ENCODE results near the gene PRR15.

DNA sequence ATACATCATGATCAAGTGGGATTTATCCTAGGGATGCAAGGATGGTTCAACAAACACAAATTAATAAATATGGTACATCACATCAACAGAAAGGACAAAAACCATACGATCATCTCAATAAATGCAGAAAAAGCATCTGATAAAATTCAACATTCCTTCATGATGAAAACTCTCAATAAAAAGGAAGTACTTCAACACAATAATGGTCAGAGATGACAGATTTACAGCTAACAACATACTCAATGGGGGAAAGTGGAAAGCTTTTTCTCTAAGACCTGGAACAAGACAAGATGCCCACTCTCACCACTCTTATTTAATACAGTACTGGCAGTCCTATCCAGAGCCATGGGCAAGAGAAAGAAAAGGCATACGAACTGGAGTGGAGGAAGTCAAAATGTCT, 39.9 kb upstream of the PRR15 start:
- TF ChIP-seq, protein P1, sequence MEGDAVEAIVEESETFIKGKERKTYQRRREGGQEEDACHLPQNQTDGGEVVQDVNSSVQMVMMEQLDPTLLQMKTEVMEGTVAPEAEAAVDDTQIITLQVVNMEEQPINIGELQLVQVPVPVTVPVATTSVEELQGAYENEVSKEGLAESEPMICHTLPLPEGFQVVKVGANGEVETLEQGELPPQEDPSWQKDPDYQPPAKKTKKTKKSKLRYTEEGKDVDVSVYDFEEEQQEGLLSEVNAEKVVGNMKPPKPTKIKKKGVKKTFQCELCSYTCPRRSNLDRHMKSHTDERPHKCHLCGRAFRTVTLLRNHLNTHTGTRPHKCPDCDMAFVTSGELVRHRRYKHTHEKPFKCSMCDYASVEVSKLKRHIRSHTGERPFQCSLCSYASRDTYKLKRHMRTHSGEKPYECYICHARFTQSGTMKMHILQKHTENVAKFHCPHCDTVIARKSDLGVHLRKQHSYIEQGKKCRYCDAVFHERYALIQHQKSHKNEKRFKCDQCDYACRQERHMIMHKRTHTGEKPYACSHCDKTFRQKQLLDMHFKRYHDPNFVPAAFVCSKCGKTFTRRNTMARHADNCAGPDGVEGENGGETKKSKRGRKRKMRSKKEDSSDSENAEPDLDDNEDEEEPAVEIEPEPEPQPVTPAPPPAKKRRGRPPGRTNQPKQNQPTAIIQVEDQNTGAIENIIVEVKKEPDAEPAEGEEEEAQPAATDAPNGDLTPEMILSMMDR (IDR thresholded peaks at IDR 0.05; ENCODE audit: borderline replicate concordance, extremely low read depth, low read length, poor library complexity, severe bottlenecking) = no peak
- TF ChIP-seq EZH2 (IDR thresholded peaks at IDR 0.05; ENCODE audit: borderline replicate concordance, low read depth, low read length, severe bottlenecking) = no peak

All from DND-41 (cell line).